Measurements from ENCODE around the gene SF3B4.

The SF3B4 gene

GRCh38 chr1:149931212-149931790, 3.7 kb upstream of the SF3B4 start:
- DNase-seq: no peak

- no peak for DNase-seq
Measured at GRCh38 chr1:149929856-149930255, 2.3 kb upstream of the SF3B4 start.

- no peak for DNase-seq
Measured at GRCh38 chr1:149928401-149928724, 760 bp upstream of the SF3B4 start.

GRCh38 chr1:149927056-149927562, 494 bp downstream of the SF3B4 start:
- DNase-seq: no peak

GRCh38 chr1:149926296-149926695, 1.3 kb downstream of the SF3B4 start:
- no peak for DNase-seq

GRCh38 chr1:149925751-149926150, 1.9 kb downstream of the SF3B4 start:
- no peak for DNase-seq

- DNase-seq: no peak
Measured at GRCh38 chr1:149925345-149925744, 2.3 kb downstream of the SF3B4 start.

GRCh38 chr1:149923626-149924025, 4.0 kb downstream of the SF3B4 start:
- no peak for DNase-seq

GRCh38 chr1:149917571-149918144, 9.9 kb downstream of the SF3B4 start, which contains the start of gene SV2A:
TSS of gene SV2A (minus strand) at chr1:149917844. CDS start at chr1:149913840, 4,004 bp downstream.
- DNase-seq: peak in 1 of 2 donors; percentile 52

- no peak for DNase-seq
Measured at GRCh38 chr1:149916898-149917252, 10.7 kb downstream of the SF3B4 start.

GRCh38 chr1:149916193-149916897, 11.3 kb downstream of the SF3B4 start:
- no peak for DNase-seq

GRCh38 chr1:149915429-149916192, 12.0 kb downstream of the SF3B4 start:
- DNase-seq: no peak

GRCh38 chr1:149914545-149914944, 13.1 kb downstream of the SF3B4 start:
- no peak for DNase-seq

GRCh38 chr1:149906570-149907075, 21.0 kb downstream of the SF3B4 start:
- no peak for DNase-seq

- no peak for DNase-seq
Measured at GRCh38 chr1:149903836-149904491, 23.6 kb downstream of the SF3B4 start.

- DNase-seq: peak; percentile 83 to 85
Measured at GRCh38 chr1:149899460-149900284, 27.9 kb downstream of the SF3B4 start, which contains the start of gene BOLA1. TSS of gene BOLA1 (plus strand) at chr1:149899568. CDS start at chr1:149900060, 492 bp downstream.

GRCh38 chr1:149896575-149896974, 31.0 kb downstream of the SF3B4 start:
- DNase-seq: no peak

- DNase-seq: no peak
Measured at GRCh38 chr1:149888999-149889289, 38.7 kb downstream of the SF3B4 start.

GRCh38 chr1:149888247-149888998, 39.2 kb downstream of the SF3B4 start:
- peak; percentile 86 to 87 for DNase-seq

GRCh38 chr1:149887456-149888246, 40.0 kb downstream of the SF3B4 start:
- peak; percentile 94 to 95 for DNase-seq

- DNase-seq: peak in 1 of 2 donors; percentile 68
Measured at GRCh38 chr1:149887196-149887455, 40.5 kb downstream of the SF3B4 start.
